ENCODE measurements around the gene MYL9. TPM values are rescaled to one million over a fixed set of nuclear protein-coding genes. Genes with fewer than 3 reads are reported as not detected.

The MYL9 gene
- total RNA-seq, 2 experiments from 2014 or later = not detected

- intact Hi-C loops (cut with micrococcal nuclease; ENCODE audit: unreplicated experiment) = no loop called here
- no peak overlapping the region for H3K27ac ChIP-seq (ENCODE audit: low read depth, low read length, poor library complexity, severe bottlenecking)
- no peak for TF ChIP-seq CTCF (conservative IDR thresholded peaks at IDR 0.05; ENCODE audit: low read length)
- TF ChIP-seq EZH2phosphoT487 (IDR thresholded peaks at IDR 0.05; ENCODE audit: borderline replicate concordance, low read depth, low read length) = no peak
- no peak overlapping the region for H3K4me2 ChIP-seq (ENCODE audit: low read length)
- H3K9me2 ChIP-seq (ENCODE audit: insufficient read depth, low read length) = no peaks in the 10 kb centered on the region
- no peak for DNase-seq (ENCODE audit: low spot score)
- peaks cover 7% of the 10 kb centered on the region; the same call in 1 of the 2 replicates for H3K36me3 ChIP-seq (ENCODE audit: insufficient read depth, low read length)
- no peak overlapping the region for H2AFZ ChIP-seq (ENCODE audit: low read length)
- H3K79me2 ChIP-seq (ENCODE audit: insufficient read depth, low read depth, low read length) = no peaks in the 10 kb centered on the region
- ChIA-PET POLR2A (no interaction called here), CTCF (ENCODE audit: unreplicated experiment) (no interaction called here)
- no peak overlapping the region for H3K4me3 ChIP-seq (ENCODE audit: low read depth, low read length, poor library complexity, severe bottlenecking)
- H3K4me1 ChIP-seq (ENCODE audit: insufficient read depth, low read length, poor library complexity, severe bottlenecking) = no peaks in the 10 kb centered on the region
- no TSS peak for BruUV-seq (replicated peaks)
- peaks cover 6% of the 10 kb centered on the region; the same call in 1 of the 2 replicates for H3K9me3 ChIP-seq (ENCODE audit: low read length)
- no peaks in the 10 kb centered on the region for H4K20me1 ChIP-seq (ENCODE audit: insufficient read depth, low read length)
These were observed 24.2 kb downstream of the MYL9 start for GRCh38 chr20:36565520-36565919.

GRCh38 chr20:36569847-36570429 lies 28.6 kb downstream of the MYL9 start:
- Histone ChIP-seq H3K27ac (ENCODE audit: low read depth, low read length, poor library complexity, severe bottlenecking) (no peak overlapping the region), H3K4me1 (ENCODE audit: insufficient read depth, low read length, poor library complexity, severe bottlenecking) (peaks cover 19% of the 10 kb centered on the region), H3K4me2 (ENCODE audit: low read length) (no peak overlapping the region), H3K79me2 (ENCODE audit: insufficient read depth, low read depth, low read length) (peaks cover 12% of the 10 kb centered on the region), H3K4me3 (ENCODE audit: low read depth, low read length, poor library complexity, severe bottlenecking) (no peak overlapping the region), H4K20me1 (ENCODE audit: insufficient read depth, low read length) (no peaks in the 10 kb centered on the region), H3K9me3 (ENCODE audit: low read length) (peaks cover 6% of the 10 kb centered on the region; the same call in 1 of the 2 replicates), H2AFZ (ENCODE audit: low read length) (no peak overlapping the region), H3K36me3 (ENCODE audit: insufficient read depth, low read length) (peaks cover 6% of the 10 kb centered on the region; the same call in 1 of the 2 replicates), H3K9me2 (ENCODE audit: insufficient read depth, low read length) (no peaks in the 10 kb centered on the region)
- ChIA-PET CTCF (ENCODE audit: unreplicated experiment) (no interaction called here), POLR2A (interaction anchor here (1.3 kb wide), 1 partner anchor 15 kb away, joined by 3 read pairs; no protein-coding TSS in a partner anchor)
- DNase-seq (ENCODE audit: low spot score) = no peak
- intact Hi-C loops (cut with micrococcal nuclease; ENCODE audit: unreplicated experiment) = loop anchor here (5.0 kb wide), 1 partner anchor 108 kb away; no protein-coding TSS in a partner anchor
- TF ChIP-seq EZH2phosphoT487 (IDR thresholded peaks at IDR 0.05; ENCODE audit: borderline replicate concordance, low read depth, low read length) (no peak), CTCF (conservative IDR thresholded peaks at IDR 0.05; ENCODE audit: low read length) (no peak)
- BruUV-seq (replicated peaks) = no TSS peak
